ENCODE measurements around the gene PIGH.

DNA sequence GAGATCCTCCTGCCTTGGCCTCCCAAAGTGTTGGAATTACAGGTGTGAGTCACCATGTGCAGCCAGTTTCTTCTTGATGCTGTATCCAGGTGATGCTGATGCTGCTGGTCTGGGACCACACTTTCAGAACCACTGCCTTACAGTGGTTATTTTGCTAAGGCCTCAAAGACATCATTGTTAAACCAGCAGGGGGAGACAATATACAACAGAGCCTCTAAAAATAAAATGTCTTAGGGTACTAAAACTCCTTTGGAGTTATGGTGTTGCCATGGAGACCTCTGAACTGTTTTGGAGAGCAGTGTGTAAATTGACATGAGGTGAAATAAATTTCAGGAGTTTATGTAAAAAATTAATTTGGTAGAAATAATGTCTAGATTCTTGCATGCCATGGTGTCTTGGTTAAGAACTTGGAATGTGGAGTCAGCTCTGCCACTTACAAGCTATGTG, 18.6 kb upstream of the PIGH start:
- TF ChIP-seq ZFP3 (CRISPR knock-in tag; IDR thresholded peaks at IDR 0.05) (no peak), ZC3H10 (CRISPR knock-in tag; IDR thresholded peaks at IDR 0.05) (no peak), ESRRG (CRISPR knock-in tag; IDR thresholded peaks at IDR 0.05) (no peak), TOX (CRISPR knock-in tag; IDR thresholded peaks at IDR 0.05; ENCODE audit: borderline replicate concordance) (no peak), RARB (CRISPR knock-in tag; IDR thresholded peaks at IDR 0.05) (no peak), OSR1 (CRISPR knock-in tag; IDR thresholded peaks at IDR 0.05) (no peak), ARNTL (CRISPR knock-in tag; IDR thresholded peaks at IDR 0.05; ENCODE audit: borderline replicate concordance, low read depth) (no peak), TCF4 (CRISPR knock-in tag; IDR thresholded peaks at IDR 0.05; ENCODE audit: borderline replicate concordance) (no peak)
- TF ChIP-seq, protein P1, sequence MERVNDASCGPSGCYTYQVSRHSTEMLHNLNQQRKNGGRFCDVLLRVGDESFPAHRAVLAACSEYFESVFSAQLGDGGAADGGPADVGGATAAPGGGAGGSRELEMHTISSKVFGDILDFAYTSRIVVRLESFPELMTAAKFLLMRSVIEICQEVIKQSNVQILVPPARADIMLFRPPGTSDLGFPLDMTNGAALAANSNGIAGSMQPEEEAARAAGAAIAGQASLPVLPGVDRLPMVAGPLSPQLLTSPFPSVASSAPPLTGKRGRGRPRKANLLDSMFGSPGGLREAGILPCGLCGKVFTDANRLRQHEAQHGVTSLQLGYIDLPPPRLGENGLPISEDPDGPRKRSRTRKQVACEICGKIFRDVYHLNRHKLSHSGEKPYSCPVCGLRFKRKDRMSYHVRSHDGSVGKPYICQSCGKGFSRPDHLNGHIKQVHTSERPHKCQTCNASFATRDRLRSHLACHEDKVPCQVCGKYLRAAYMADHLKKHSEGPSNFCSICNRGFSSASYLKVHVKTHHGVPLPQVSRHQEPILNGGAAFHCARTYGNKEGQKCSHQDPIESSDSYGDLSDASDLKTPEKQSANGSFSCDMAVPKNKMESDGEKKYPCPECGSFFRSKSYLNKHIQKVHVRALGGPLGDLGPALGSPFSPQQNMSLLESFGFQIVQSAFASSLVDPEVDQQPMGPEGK (CRISPR knock-in tag; IDR thresholded peaks at IDR 0.05; ENCODE audit: borderline replicate concordance), result no peak
- TF ChIP-seq, protein P2, sequence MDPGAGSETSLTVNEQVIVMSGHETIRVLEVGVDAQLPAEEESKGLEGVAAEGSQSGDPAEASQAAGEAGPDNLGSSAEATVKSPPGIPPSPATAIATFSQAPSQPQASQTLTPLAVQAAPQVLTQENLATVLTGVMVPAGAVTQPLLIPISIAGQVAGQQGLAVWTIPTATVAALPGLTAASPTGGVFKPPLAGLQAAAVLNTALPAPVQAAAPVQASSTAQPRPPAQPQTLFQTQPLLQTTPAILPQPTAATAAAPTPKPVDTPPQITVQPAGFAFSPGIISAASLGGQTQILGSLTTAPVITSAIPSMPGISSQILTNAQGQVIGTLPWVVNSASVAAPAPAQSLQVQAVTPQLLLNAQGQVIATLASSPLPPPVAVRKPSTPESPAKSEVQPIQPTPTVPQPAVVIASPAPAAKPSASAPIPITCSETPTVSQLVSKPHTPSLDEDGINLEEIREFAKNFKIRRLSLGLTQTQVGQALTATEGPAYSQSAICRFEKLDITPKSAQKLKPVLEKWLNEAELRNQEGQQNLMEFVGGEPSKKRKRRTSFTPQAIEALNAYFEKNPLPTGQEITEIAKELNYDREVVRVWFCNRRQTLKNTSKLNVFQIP (CRISPR knock-in tag; IDR thresholded peaks at IDR 0.05; ENCODE audit: borderline replicate concordance, low read depth), result no peak

Measured in SK-N-SH treated with all-trans-retinoic acid at 6 μM for 48 hours (cell line).